ENCODE measurements around the gene SHC1.

- TF ChIP-seq CTCF (IDR thresholded peaks at IDR 0.05) (no peak), POLR2A (IDR thresholded peaks at IDR 0.05) (peak; percentile 10)
Measured at GRCh38 chr1:154967331-154967950, 3.1 kb downstream of the SHC1 start.

Measured in right lobe of liver (tissue), 4 donors.